Activated T-helper 17 cell treated with anti-CD3 and anti-CD28 coated beads, Interleukin-2, amount 50 U/mL, for 72 hours (primary cell): Measurements from ENCODE around the gene ZNF679. TPM values are rescaled to one million over a fixed set of nuclear protein-coding genes. Genes with fewer than 3 reads are reported as not detected.

Experiments
- total RNA-seq, 2 donors: library from RNA; stranded (reverse); gene quantifications; one replicate each; pipeline ENCODE4 v1.2.3, GENCODE V29; 2022

The ZNF679 gene
- total RNA-seq, 2 donors from 2014 or later = not detected

Other genes with a start within 250 kb of the ZNF679 start
- not detected for gene ZNF722, start 229.6 kb upstream of the ZNF679 start, total RNA-seq
- gene ZNF727, start 183.0 kb upstream of the ZNF679 start, total RNA-seq = under 1 TPM in 1 of 2 donors, not detected in 1; 0.45 TPM
- not detected for gene ZNF735, start 21.3 kb upstream of the ZNF679 start, total RNA-seq
- 10 to 100 TPM; 22.8 to 23.7 TPM for gene ZNF736, start 85.5 kb downstream of the ZNF679 start, total RNA-seq